HFF-Myc (cell line): ENCODE measurements around the gene PPP6R3.
"Not testable (repeated sequence)": the region's sequence is repeated elsewhere in the genome, so short reads cannot be mapped to it uniquely, and the experiment has no call there.

Experiments
- DNase-seq: peaks from one replicate; pipeline ENCODE4 v3.0.0-alpha.2; 2011; ENCODE audit warnings: low read depth; ENCODE audit errors: extremely low read depth
- H3K4me3 ChIP-seq: replicated peaks from 2 replicates; pipeline ENCODE4 v1.5.1; 2011; ENCODE audit warnings: low read depth, mild to moderate bottlenecking, control low read depth, low read length
- CTCF ChIP-seq: IDR thresholded peaks from 2 replicates; pipeline ENCODE4 v1.5.1; 2012; ENCODE audit warnings: mild to moderate bottlenecking, low read depth, low read length, control low read depth; ENCODE audit errors: missing control alignments

The PPP6R3 gene

GRCh38 chr11:68532727-68533369, 72.3 kb downstream of the PPP6R3 start:
- no peak for DNase-seq
- H3K4me3 ChIP-seq, result no peak overlapping the region
- no peak for TF ChIP-seq CTCF

GRCh38 chr11:68533945-68534344, 73.4 kb downstream of the PPP6R3 start:
- DNase-seq, result no peak
- H3K4me3 ChIP-seq, result no peak overlapping the region
- TF ChIP-seq CTCF, result no peak

GRCh38 chr11:68535098-68535497, 74.5 kb downstream of the PPP6R3 start:
- no peak overlapping the region for H3K4me3 ChIP-seq

GRCh38 chr11:68536706-68537105, 76.2 kb downstream of the PPP6R3 start:
- no peak overlapping the region for H3K4me3 ChIP-seq
- DNase-seq, result no peak
- TF ChIP-seq CTCF, result no peak

More at GRCh38 chr11:68535098-68535497, 74.5 kb downstream of the PPP6R3 start:
- no peak for TF ChIP-seq CTCF
- DNase-seq, result no peak

GRCh38 chr11:68538025-68538424, 77.5 kb downstream of the PPP6R3 start:
- TF ChIP-seq CTCF, result no peak
- no peak overlapping the region for H3K4me3 ChIP-seq
- DNase-seq, result no peak

GRCh38 chr11:68539395-68539794, 78.8 kb downstream of the PPP6R3 start:
- no peak for TF ChIP-seq CTCF
- no peak for DNase-seq
- no peak overlapping the region for H3K4me3 ChIP-seq

GRCh38 chr11:68540504-68540903, 80.0 kb downstream of the PPP6R3 start:
- not testable (repeated sequence) for H3K4me3 ChIP-seq, DNase-seq
